ENCODE data around the gene DOHH.
"Not testable (repeated sequence)": the region's sequence is repeated elsewhere in the genome, so short reads cannot be mapped to it uniquely, and the experiment has no call there.

Gene DOHH

GRCh38 chr19:3534375-3535234, 34.1 kb upstream of the DOHH start:
- no peak for DNase-seq (ENCODE audit: low spot score)

GRCh38 chr19:3533563-3534216, 33.2 kb upstream of the DOHH start:
- no peak for DNase-seq (ENCODE audit: low spot score)

- DNase-seq (ENCODE audit: low spot score), result no peak
Measured at GRCh38 chr19:3533033-3533432, 32.6 kb upstream of the DOHH start.

GRCh38 chr19:3532154-3532786, 31.8 kb upstream of the DOHH start:
- DNase-seq (ENCODE audit: low spot score), result no peak

- DNase-seq (ENCODE audit: low spot score), result no peak
Measured at GRCh38 chr19:3531716-3532115, 31.2 kb upstream of the DOHH start.

GRCh38 chr19:3530389-3530788, 29.9 kb upstream of the DOHH start:
- no peak for DNase-seq (ENCODE audit: low spot score)

- not testable (repeated sequence) for DNase-seq (ENCODE audit: low spot score)
Measured at GRCh38 chr19:3529299-3529698, 28.8 kb upstream of the DOHH start.

- no peak for DNase-seq (ENCODE audit: low spot score)
Measured at GRCh38 chr19:3528539-3529211, 28.2 kb upstream of the DOHH start.

- no peak for DNase-seq (ENCODE audit: low spot score)
Measured at GRCh38 chr19:3528080-3528479, 27.6 kb upstream of the DOHH start.

GRCh38 chr19:3527238-3527910, 26.9 kb upstream of the DOHH start:
- DNase-seq (ENCODE audit: low spot score), result no peak

- DNase-seq (ENCODE audit: low spot score), result no peak
Measured at GRCh38 chr19:3526507-3527237, 26.2 kb upstream of the DOHH start.

- DNase-seq (ENCODE audit: low spot score), result no peak
Measured at GRCh38 chr19:3524904-3525451, 24.5 kb upstream of the DOHH start.

GRCh38 chr19:3524078-3524842, 23.8 kb upstream of the DOHH start:
- no peak for DNase-seq (ENCODE audit: low spot score)

GRCh38 chr19:3523361-3524077, 23.0 kb upstream of the DOHH start:
- DNase-seq (ENCODE audit: low spot score), result no peak

GRCh38 chr19:3522421-3523360, 22.2 kb upstream of the DOHH start:
- DNase-seq (ENCODE audit: low spot score), result no peak

GRCh38 chr19:3521104-3521445, 20.6 kb upstream of the DOHH start:
- DNase-seq (ENCODE audit: low spot score), result no peak

- no peak for DNase-seq (ENCODE audit: low spot score)
Measured at GRCh38 chr19:3520166-3521103, 20.0 kb upstream of the DOHH start.
